HFF-Myc (cell line): ENCODE results near the gene ARIH1.

Experiments used
- DNase-seq: peaks from one replicate; pipeline ENCODE4 v3.0.0-alpha.2; 2011; ENCODE audit warnings: low read depth; ENCODE audit errors: extremely low read depth
- H3K4me3 ChIP-seq: replicated peaks from 2 replicates; pipeline ENCODE4 v1.5.1; 2011; ENCODE audit warnings: low read depth, mild to moderate bottlenecking, control low read depth, low read length
- TF ChIP-seq, protein P1 (sequence below): IDR thresholded peaks from 2 replicates; pipeline ENCODE4 v1.5.1; 2012; ENCODE audit warnings: mild to moderate bottlenecking, low read depth, low read length, control low read depth; ENCODE audit errors: missing control alignments

The ARIH1 gene

DNA sequence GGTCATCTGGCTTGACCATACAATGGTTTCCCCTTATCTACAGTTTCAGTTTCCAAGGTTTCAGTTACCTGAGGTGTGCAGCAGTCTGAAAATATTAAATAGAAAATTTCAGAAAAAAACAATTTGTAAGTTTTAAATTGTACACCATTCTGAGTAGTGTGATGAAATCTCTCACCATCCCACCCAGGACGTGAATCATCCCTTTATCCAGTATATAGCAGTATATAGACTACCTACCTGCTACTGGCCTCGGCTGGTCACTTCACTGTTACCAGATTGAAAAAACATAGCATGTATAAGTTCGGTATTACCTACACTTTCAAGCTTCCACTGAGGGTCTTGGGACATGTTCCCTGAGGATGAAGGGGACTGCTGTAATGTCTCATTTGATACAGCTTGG is 12.0 kb downstream of the ARIH1 start:
- DNase-seq = no peak
- TF ChIP-seq, protein P1, sequence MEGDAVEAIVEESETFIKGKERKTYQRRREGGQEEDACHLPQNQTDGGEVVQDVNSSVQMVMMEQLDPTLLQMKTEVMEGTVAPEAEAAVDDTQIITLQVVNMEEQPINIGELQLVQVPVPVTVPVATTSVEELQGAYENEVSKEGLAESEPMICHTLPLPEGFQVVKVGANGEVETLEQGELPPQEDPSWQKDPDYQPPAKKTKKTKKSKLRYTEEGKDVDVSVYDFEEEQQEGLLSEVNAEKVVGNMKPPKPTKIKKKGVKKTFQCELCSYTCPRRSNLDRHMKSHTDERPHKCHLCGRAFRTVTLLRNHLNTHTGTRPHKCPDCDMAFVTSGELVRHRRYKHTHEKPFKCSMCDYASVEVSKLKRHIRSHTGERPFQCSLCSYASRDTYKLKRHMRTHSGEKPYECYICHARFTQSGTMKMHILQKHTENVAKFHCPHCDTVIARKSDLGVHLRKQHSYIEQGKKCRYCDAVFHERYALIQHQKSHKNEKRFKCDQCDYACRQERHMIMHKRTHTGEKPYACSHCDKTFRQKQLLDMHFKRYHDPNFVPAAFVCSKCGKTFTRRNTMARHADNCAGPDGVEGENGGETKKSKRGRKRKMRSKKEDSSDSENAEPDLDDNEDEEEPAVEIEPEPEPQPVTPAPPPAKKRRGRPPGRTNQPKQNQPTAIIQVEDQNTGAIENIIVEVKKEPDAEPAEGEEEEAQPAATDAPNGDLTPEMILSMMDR = no peak
- H3K4me3 ChIP-seq = no peak overlapping the region

DNA sequence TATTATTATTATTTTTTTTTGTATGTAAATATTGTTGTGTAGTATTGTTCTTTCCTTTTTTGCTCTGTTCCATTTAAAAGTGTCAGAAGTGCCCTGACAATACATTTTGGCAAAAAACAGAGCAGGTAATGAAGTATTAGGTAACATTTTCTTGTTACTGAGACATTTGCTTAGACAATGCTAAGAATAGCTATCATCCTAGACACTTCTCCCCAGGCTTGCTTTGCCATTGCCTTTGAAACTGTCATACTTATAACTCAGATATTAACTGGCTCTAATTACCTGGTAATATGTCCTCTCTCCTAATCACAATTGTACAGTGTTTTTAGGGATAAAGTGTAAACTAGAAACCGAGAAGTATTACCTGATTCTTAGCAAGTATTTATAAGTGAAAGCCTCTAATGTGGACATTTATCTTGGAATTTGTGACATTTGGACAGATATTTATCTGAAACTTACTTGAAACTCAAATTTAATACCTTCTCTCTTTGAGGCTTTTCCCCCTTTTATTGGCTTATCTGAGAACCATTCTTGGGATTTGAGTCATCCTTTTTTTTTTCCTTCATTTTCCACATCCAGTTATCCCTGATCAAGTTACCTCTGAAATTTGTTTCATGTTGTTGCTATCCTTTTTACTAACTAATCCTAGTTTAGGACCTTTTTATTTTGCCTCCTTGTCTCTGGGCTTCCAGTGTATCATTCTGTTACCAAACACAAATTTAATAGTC is 13.1 kb downstream of the ARIH1 start:
- TF ChIP-seq, protein P1 = no peak
- H3K4me3 ChIP-seq = no peak overlapping the region
- DNase-seq = no peak

DNA sequence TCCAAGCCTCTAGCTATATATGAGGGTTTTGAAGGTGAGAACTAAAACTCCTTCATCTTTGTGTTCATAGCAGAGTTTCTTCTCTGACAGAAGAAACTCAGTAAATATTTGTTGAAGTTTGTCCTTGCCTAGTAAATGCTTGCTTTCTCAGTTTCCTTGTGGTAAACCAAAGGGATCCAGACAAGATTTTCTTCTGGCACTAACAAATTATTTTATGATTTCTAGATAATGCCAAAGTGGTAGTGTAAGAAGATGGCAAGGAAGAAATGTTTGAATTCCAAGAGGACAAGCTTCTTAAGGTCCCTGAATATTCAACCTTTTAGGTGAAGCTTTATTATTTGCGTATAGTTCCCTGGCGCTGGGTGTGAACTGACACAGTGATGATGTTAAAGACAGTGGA is 14.4 kb downstream of the ARIH1 start:
- TF ChIP-seq, protein P1 = no peak
- no peak overlapping the region for H3K4me3 ChIP-seq
- no peak for DNase-seq

DNA sequence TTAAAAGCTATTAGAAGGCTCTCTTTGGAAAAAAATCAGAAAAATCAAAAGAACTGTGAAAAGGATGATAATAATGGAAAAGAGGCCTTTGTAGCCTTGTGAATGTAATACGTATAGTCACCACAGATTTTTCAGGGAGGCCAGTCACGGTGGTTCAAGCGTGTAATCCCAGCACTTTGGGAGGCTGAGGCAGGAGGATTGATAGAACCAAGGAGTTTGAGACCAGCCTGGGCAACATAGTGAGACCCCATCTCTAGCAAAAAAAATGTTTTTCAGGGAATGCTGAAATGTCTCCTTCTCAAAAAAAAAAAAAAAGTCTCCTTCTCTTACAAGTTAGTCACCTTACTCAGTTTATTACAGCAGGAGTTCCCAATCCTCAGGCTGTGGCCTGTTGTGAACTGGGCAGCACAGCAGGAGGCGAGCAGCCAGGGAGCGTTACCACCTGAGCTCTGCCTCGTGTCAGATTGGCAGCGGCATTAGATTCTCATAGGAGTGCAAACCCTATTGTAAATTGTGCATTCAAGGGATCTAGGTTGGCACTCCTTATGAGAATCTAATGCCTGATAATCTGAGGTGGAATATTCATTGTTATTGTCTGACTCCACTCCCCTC is 15.9 kb downstream of the ARIH1 start:
- DNase-seq = no peak
- no peak overlapping the region for H3K4me3 ChIP-seq
- TF ChIP-seq, protein P1 = no peak

DNA sequence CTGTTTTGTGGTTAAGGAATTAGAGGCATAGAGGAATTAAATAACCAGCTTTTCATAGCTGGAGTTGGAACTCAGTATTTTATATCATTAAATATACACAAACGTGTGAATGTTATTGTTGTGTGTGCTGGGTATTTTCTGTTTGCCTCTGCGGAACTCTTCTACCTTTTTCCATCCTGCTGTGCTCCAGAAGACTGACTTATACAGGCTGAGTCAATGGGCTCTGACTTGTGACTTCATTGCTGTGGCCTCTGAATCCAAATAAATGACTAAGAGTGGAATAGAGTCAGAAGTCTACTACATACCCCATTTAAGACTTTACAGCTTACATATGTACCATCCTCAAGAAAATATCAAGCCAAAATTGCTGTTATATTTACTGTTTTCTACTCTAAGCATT is 17.6 kb downstream of the ARIH1 start:
- DNase-seq = no peak
- H3K4me3 ChIP-seq = no peak overlapping the region
- TF ChIP-seq, protein P1 = no peak

DNA sequence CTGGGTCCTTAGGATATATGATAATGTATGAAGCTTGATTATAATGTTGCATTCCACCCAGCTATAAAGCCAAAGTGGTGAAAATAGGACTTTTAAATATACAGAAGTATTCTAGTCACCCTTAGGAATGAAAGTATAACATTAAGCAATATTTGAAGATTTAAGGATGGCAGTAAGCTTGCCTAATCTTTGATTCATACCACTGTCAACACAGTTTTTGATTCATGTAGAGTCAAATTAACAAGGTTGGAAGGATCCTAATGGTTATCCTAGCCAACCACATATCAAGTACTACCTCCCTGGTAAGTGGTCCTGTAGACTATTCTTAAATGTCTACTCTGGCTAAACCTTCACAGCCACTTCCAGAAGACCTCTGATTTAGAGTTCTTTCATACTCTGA is 18.6 kb downstream of the ARIH1 start:
- H3K4me3 ChIP-seq = no peak overlapping the region
- TF ChIP-seq, protein P1 = no peak
- DNase-seq = no peak
